GM04503 (cell line): ENCODE measurements around the gene BRAT1.

Experiments used
- DNase-seq: peaks from one replicate; pipeline ENCODE4 v3.0.0-alpha.2; 2012; ENCODE audit warnings: low read depth

The BRAT1 gene

GRCh38 chr7:2510130-2510776 is 45.1 kb downstream of the BRAT1 start:
- DNase-seq = no peak

- no peak for DNase-seq
Observed at GRCh38 chr7:2509298-2509906, 45.9 kb downstream of the BRAT1 start.

GRCh38 chr7:2508327-2509215 is 46.8 kb downstream of the BRAT1 start:
- no peak for DNase-seq

- DNase-seq = no peak
Observed at GRCh38 chr7:2507917-2508306, 47.4 kb downstream of the BRAT1 start.

GRCh38 chr7:2507208-2507916 is 48.0 kb downstream of the BRAT1 start:
- DNase-seq = no peak

GRCh38 chr7:2505401-2505800 is 49.9 kb downstream of the BRAT1 start:
- no peak for DNase-seq

GRCh38 chr7:2504889-2505375 is 50.4 kb downstream of the BRAT1 start:
- no peak for DNase-seq

- DNase-seq = no peak
Observed at GRCh38 chr7:2504128-2504888, 51.0 kb downstream of the BRAT1 start.

GRCh38 chr7:2503056-2503941 is 52.0 kb downstream of the BRAT1 start:
- DNase-seq = no peak

- DNase-seq = no peak
Observed at GRCh38 chr7:2502647-2502966, 52.7 kb downstream of the BRAT1 start.

GRCh38 chr7:2501947-2502646 is 53.2 kb downstream of the BRAT1 start:
- no peak for DNase-seq

- no peak for DNase-seq
Observed at GRCh38 chr7:2500701-2501100, 54.6 kb downstream of the BRAT1 start.

- DNase-seq = no peak
Observed at GRCh38 chr7:2499719-2500430, 55.4 kb downstream of the BRAT1 start.

GRCh38 chr7:2499181-2499580 is 56.1 kb downstream of the BRAT1 start:
- DNase-seq = no peak

GRCh38 chr7:2498708-2499107 is 56.6 kb downstream of the BRAT1 start:
- no peak for DNase-seq

- no peak for DNase-seq
Observed at GRCh38 chr7:2497500-2498336, 57.6 kb downstream of the BRAT1 start.

- no peak for DNase-seq
Observed at GRCh38 chr7:2497065-2497464, 58.3 kb downstream of the BRAT1 start.

- DNase-seq = no peak
Observed at GRCh38 chr7:2496375-2496774, 58.9 kb downstream of the BRAT1 start.
